ENCODE results near the gene RTKN. TPM values are rescaled to one million over a fixed set of nuclear protein-coding genes. Genes with fewer than 3 reads are reported as not detected.

The RTKN gene
- total and polyA plus RNA-seq, 4 donors, result 27.8 to 98.0 (median 73.0) TPM

GRCh38 chr2:74391209-74391579 lies 50.5 kb downstream of the RTKN start:
- no peaks in the 10 kb centered on the region for H3K27me3 ChIP-seq (ENCODE audit: control insufficient read depth in 4 of 4, insufficient read depth in 4 of 4, low read length in 3 of 4)
- TF ChIP-seq HNF4G (IDR thresholded peaks at IDR 0.05) (no peak), RAD21 (IDR thresholded peaks at IDR 0.05) (no peak), EGR1 (IDR thresholded peaks at IDR 0.05; ENCODE audit: low read depth in 2 of 2) (no peak), SP1 (IDR thresholded peaks at IDR 0.05) (no peak), YY1 (IDR thresholded peaks at IDR 0.05) (no peak), RXRA (IDR thresholded peaks at IDR 0.05) (no peak), REST (IDR thresholded peaks at IDR 0.05) (no peak), FOXA2 (IDR thresholded peaks at IDR 0.05) (no peak), JUND (IDR thresholded peaks at IDR 0.05) (no peak), GABPA (IDR thresholded peaks at IDR 0.05 in 1 of 2, conservative IDR thresholded peaks at IDR 0.05 in 1 of 2) (no peak), NR2F2 (IDR thresholded peaks at IDR 0.05) (no peak), ZBTB33 (IDR thresholded peaks at IDR 0.05) (no peak), HNF4A (conservative IDR thresholded peaks at IDR 0.05) (no peak), FOXA1 (IDR thresholded peaks at IDR 0.05) (no peak), TAF1 (conservative IDR thresholded peaks at IDR 0.05) (no peak)
- TF ChIP-seq, protein P1, sequence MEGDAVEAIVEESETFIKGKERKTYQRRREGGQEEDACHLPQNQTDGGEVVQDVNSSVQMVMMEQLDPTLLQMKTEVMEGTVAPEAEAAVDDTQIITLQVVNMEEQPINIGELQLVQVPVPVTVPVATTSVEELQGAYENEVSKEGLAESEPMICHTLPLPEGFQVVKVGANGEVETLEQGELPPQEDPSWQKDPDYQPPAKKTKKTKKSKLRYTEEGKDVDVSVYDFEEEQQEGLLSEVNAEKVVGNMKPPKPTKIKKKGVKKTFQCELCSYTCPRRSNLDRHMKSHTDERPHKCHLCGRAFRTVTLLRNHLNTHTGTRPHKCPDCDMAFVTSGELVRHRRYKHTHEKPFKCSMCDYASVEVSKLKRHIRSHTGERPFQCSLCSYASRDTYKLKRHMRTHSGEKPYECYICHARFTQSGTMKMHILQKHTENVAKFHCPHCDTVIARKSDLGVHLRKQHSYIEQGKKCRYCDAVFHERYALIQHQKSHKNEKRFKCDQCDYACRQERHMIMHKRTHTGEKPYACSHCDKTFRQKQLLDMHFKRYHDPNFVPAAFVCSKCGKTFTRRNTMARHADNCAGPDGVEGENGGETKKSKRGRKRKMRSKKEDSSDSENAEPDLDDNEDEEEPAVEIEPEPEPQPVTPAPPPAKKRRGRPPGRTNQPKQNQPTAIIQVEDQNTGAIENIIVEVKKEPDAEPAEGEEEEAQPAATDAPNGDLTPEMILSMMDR (IDR thresholded peaks at IDR 0.05; ENCODE audit: low read depth, low read length, missing input control), result no peak
- TF ChIP-seq, protein P2, sequence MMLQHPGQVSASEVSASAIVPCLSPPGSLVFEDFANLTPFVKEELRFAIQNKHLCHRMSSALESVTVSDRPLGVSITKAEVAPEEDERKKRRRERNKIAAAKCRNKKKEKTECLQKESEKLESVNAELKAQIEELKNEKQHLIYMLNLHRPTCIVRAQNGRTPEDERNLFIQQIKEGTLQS (IDR thresholded peaks at IDR 0.05), result no peak
- no peaks in the 10 kb centered on the region for H3K36me3 ChIP-seq (ENCODE audit: control insufficient read depth in 4 of 4, insufficient read depth in 3 of 4, low read depth in 1 of 4, low read length in 3 of 4)
- peak overlapping the region; percentile 79 to 94 for H3K27ac ChIP-seq (ENCODE audit: low read depth in 1 of 2, low read length in 2 of 2)
- peaks cover 4 to 21% (median 15%) of the 10 kb centered on the region in 4 donors for H3K4me1 ChIP-seq (ENCODE audit: control insufficient read depth in 4 of 4, insufficient read depth in 4 of 4, low read length in 3 of 4)
- no peak for DNase-seq (ENCODE audit: low spot score)
- H3K9me3 ChIP-seq (ENCODE audit: control insufficient read depth in 4 of 4, low read length in 3 of 4), result no peaks in the 10 kb centered on the region
- H3K4me3 ChIP-seq (ENCODE audit: low read depth in 1 of 3, low read length in 3 of 3), result peak overlapping the region; percentile 81 to 97 (median 81)
- 1% methylated on average over 11 of the region's 11 CpGs for WGBS
- H3K9ac ChIP-seq (ENCODE audit: low read depth in 1 of 2, low read length in 2 of 2), result peak overlapping the region; percentile 69 to 81

DNA sequence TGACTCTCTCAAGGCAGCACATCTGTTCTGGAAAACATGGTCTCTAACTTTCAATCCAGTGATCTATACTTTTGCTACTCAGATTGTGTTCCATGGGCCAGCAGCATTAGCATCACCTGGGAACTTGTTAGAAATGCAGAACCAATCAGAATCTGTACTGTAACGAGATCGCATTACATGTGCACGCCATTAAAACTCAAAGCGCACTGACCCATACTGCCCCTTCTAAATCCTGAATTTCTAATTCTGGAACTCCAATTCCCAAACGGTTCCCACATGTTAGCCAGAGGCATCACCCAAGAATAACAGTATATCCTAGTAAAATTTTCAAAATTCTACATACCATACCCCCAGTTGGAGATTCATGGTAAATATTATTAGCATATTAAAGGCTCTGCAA lies 51.1 kb downstream of the RTKN start:
- no peak overlapping the region for H3K9ac ChIP-seq (ENCODE audit: low read depth in 1 of 2, low read length in 2 of 2)
- no peak overlapping the region for H3K27ac ChIP-seq (ENCODE audit: low read depth in 1 of 2, low read length in 2 of 2)
- 72% methylated on average over 5 of the region's 5 CpGs for WGBS
- no peak for DNase-seq (ENCODE audit: low spot score)
- peaks cover 4 to 21% (median 15%) of the 10 kb centered on the region in 4 donors for H3K4me1 ChIP-seq (ENCODE audit: control insufficient read depth in 4 of 4, insufficient read depth in 4 of 4, low read length in 3 of 4)
- H3K27me3 ChIP-seq (ENCODE audit: control insufficient read depth in 4 of 4, insufficient read depth in 4 of 4, low read length in 3 of 4), result no peaks in the 10 kb centered on the region
- H3K9me3 ChIP-seq (ENCODE audit: control insufficient read depth in 4 of 4, low read length in 3 of 4), result no peaks in the 10 kb centered on the region
- H3K36me3 ChIP-seq (ENCODE audit: control insufficient read depth in 4 of 4, insufficient read depth in 3 of 4, low read depth in 1 of 4, low read length in 3 of 4), result no peaks in the 10 kb centered on the region
- H3K4me3 ChIP-seq (ENCODE audit: low read depth in 1 of 3, low read length in 3 of 3), result no peak overlapping the region
- TF ChIP-seq TAF1 (conservative IDR thresholded peaks at IDR 0.05), result no peak
- no peak for TF ChIP-seq REST (IDR thresholded peaks at IDR 0.05)
- no peak for TF ChIP-seq RAD21 (IDR thresholded peaks at IDR 0.05)
- TF ChIP-seq, protein P2 (IDR thresholded peaks at IDR 0.05), result no peak
- TF ChIP-seq HNF4G (IDR thresholded peaks at IDR 0.05), result no peak
- TF ChIP-seq RXRA (IDR thresholded peaks at IDR 0.05), result no peak
- TF ChIP-seq FOXA1 (IDR thresholded peaks at IDR 0.05), result no peak
- no peak for TF ChIP-seq NR2F2 (IDR thresholded peaks at IDR 0.05)
- no peak for TF ChIP-seq ZBTB33 (IDR thresholded peaks at IDR 0.05)
- TF ChIP-seq GABPA (IDR thresholded peaks at IDR 0.05 in 1 of 2, conservative IDR thresholded peaks at IDR 0.05 in 1 of 2), result no peak
- TF ChIP-seq, protein P3, sequence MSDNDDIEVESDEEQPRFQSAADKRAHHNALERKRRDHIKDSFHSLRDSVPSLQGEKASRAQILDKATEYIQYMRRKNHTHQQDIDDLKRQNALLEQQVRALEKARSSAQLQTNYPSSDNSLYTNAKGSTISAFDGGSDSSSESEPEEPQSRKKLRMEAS (IDR thresholded peaks at IDR 0.05), result no peak
- no peak for TF ChIP-seq JUND (IDR thresholded peaks at IDR 0.05)

Data from liver (tissue), 9 donors.